Adrenal gland (tissue), 12 donors: ENCODE measurements around the gene NXNL2. TPM values are rescaled to one million over a fixed set of nuclear protein-coding genes. Genes with fewer than 3 reads are reported as not detected.

Experiments used
- DNase-seq, 7 donors: peaks; one replicate each; pipeline ENCODE4 v3.0.0-alpha.2; 2019 to 2020
- H3K27ac ChIP-seq, 5 donors: fragments of 200-600 bp; sonication (generic) in 4 of 5; 1 replicate in 3 of 5; 2 replicates in 2 of 5; pipeline versions ENCODE4 v1.5.1 to v1.8.0; 2016 to 2020; ENCODE audit warnings: mild to moderate bottlenecking in 1 of 5
- H3K27me3 ChIP-seq: fragments of 200-600 bp; 2 replicates; pipeline ENCODE4 v1.8.0; 2021
- H3K36me3 ChIP-seq, 2 donors: fragments of 200-600 bp; replicated peaks in 1 of 2; 1 replicate in 1 of 2; 2 replicates in 1 of 2; pipeline versions ENCODE4 v1.5.1 to v1.8.0; 2018 to 2022
- H3K4me1 ChIP-seq, 2 donors: fragments of 200-600 bp; replicated peaks in 1 of 2; 1 replicate in 1 of 2; 2 replicates in 1 of 2; pipeline versions ENCODE4 v1.5.1 to v1.8.0; 2018 to 2021
- H3K4me3 ChIP-seq, 4 donors: fragments of 200-600 bp; sonication (generic) in 3 of 4; one replicate each; pipeline ENCODE4 v1.5.1; 2016 to 2018
- H3K9me3 ChIP-seq, 3 donors: fragments of 200-600 bp; sonication (generic) in 1 of 3; replicated peaks in 1 of 3; 1 replicate in 2 of 3; 2 replicates in 1 of 3; pipeline versions ENCODE4 v1.5.1 to v1.8.0; 2016 to 2021
- POLR2A ChIP-seq, 2 donors: fragments of 450-650 bp; IDR thresholded peaks; one replicate each; pipeline ENCODE4 v1.6.1; 2017; ENCODE audit warnings: antibody characterized with exemption in 2 of 2, mild to moderate bottlenecking in 2 of 2, moderate library complexity in 1 of 2
- WGBS, 4 donors: extraction: QIAGEN DNeasy Blood & Tissue Kit in 2 of 4; methylation state at CpG; one replicate each; pipeline versions ENCODE4 v1.1.5 to v1.1.7; 2013 to 2017; 5-methylcytosine and 5-hydroxymethylcytosine counted together
- intact Hi-C, 2 donors: fragments of 100-400 bp; cut with DNase I; formaldehyde crosslinking; loops; one replicate each; pipeline versions ENCODE4 v1.14.1 to v1.15.0; 2022 to 2023
- polyA plus RNA-seq, 3 donors: library from polyadenylated mRNA; stranded (reverse); fragments of 200-250 nt in 2 of 3; fragments of 350-450 nt in 1 of 3; fragmentation: Illumina TruSeq in 1 of 3; extraction: RNeasy Lipid Tissue Mini Kit (QIAGEN cat#74804) in 1 of 3; gene quantifications; one replicate each; pipeline ENCODE4 v1.2.3, GENCODE V29; 2013 to 2014
- total RNA-seq, 9 donors: library from RNA; depleted of rRNA in 4 of 9; stranded (reverse); fragments of >200 nt in 4 of 9; fragments of 120-200 nt in 1 of 9; fragmentation: NEBNext Ultra II Directional in 1 of 9; extraction: Animal tissue kit (Norgen Biotek cat#: 25700) in 1 of 9; gene quantifications; one replicate each; pipeline versions ENCODE4 v1.1.0 to v1.2.4, GENCODE V29; 2013 to 2023
- TF ChIP-seq, protein P1 (sequence below), 6 experiments: fragments of 450-650 bp in 4 of 6; fragments of 200-600 bp in 2 of 6; sonication (generic) in 1 of 6; IDR thresholded peaks; 1 replicate in 5 of 6; 2 replicates in 1 of 6; pipeline versions ENCODE4 v1.5.1 to v1.8.0; 2016 to 2021; ENCODE audit warnings: antibody characterized with exemption in 6 of 6, mild to moderate bottlenecking in 2 of 6, moderate library complexity in 1 of 6
- donor health status: healthy with polysubstance abuse.
- donor health status: Bipolar disorder and iron deficiency.
- donor health status: DM: yes; HTN: yes; CAD: no.
- donor health status: DM: no; HTN: no; CAD: no.
- donor health status: DM: no; HTN: no; CAD: no.
- donor health status: DM: yes; HTN: yes; CAD: no.

Gene NXNL2
- total and polyA plus RNA-seq, 12 donors: 0.20 to 0.57 (median 0.41) TPM; not detected in 8

DNA sequence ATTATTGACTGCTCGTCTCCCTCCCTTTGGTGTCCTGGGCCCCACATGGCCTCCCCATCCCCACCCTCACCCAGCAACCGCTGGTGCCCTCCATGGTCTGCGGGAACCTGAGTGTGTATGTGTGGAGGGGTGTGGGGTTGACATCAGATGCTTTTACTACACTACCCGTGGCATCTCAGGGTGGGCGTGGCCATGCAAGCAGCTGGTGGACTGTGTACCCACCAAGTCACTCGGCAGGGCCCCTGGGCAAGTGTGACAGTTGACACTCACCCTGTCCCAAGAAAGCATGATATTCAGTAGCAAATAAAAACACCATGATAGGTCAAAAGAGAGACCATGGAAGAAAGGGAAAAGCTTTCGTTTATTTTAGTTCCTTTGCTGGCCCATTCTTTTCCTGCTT, 7.4 kb upstream of the NXNL2 start:
- Histone ChIP-seq H3K27ac (no peak overlapping the region), H3K4me1 (no peaks in the 10 kb centered on the region), H3K36me3 (no peaks in the 10 kb centered on the region), H3K9me3 (no peaks in the 10 kb centered on the region), H3K4me3 (no peak overlapping the region), H3K27me3 (no peaks in the 10 kb centered on the region)
- no peak for DNase-seq
- 83 to 90% (median 88%) methylated on average over 7 of the region's 7 CpGs for WGBS, 4 donors
- intact Hi-C loops: no loop called here
- TF ChIP-seq, protein P1, sequence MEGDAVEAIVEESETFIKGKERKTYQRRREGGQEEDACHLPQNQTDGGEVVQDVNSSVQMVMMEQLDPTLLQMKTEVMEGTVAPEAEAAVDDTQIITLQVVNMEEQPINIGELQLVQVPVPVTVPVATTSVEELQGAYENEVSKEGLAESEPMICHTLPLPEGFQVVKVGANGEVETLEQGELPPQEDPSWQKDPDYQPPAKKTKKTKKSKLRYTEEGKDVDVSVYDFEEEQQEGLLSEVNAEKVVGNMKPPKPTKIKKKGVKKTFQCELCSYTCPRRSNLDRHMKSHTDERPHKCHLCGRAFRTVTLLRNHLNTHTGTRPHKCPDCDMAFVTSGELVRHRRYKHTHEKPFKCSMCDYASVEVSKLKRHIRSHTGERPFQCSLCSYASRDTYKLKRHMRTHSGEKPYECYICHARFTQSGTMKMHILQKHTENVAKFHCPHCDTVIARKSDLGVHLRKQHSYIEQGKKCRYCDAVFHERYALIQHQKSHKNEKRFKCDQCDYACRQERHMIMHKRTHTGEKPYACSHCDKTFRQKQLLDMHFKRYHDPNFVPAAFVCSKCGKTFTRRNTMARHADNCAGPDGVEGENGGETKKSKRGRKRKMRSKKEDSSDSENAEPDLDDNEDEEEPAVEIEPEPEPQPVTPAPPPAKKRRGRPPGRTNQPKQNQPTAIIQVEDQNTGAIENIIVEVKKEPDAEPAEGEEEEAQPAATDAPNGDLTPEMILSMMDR (IDR thresholded peaks at IDR 0.05): no peak
- no peak for TF ChIP-seq POLR2A (IDR thresholded peaks at IDR 0.05)

DNA sequence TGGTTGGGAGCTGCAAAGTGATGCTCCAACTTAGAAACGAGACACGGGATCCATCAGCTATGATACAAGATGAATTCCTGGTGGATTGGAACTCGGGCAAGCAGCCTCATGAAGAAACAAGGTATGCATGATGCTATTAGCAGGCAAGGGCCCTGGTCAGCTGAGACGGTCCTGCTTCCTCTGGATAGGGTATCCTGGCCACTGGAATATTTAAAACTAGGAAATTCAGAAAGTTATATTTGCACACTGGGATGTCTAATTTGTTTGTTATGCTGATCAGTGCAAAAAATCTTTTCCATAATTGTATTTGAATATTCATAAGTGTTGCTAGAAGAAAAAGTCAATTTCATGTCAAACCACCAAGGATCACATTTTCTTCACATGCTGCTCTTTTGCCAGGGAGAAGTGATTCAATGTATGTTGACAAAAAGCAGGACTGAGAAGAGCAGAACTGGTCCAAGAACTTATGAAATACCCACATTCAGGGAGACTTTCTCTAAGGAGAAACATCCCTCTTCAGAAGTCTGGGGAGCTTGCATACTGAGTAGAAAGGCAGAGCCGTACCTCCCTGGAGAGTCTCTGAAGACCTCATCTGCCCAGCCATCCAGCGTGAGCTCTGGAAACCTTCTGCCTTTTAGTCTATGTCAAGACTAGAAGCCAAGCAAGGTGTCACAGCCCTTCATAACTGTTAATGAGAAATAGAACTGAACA, 6.7 kb upstream of the NXNL2 start:
- no peaks in the 10 kb centered on the region for H3K4me1 ChIP-seq
- H3K9me3 ChIP-seq: no peaks in the 10 kb centered on the region
- H3K27ac ChIP-seq: no peak overlapping the region
- DNase-seq: no peak
- no peak for TF ChIP-seq POLR2A (IDR thresholded peaks at IDR 0.05)
- TF ChIP-seq, protein P1 (IDR thresholded peaks at IDR 0.05): no peak
- no peak overlapping the region for H3K4me3 ChIP-seq
- intact Hi-C loops: no loop called here
- no peaks in the 10 kb centered on the region for H3K27me3 ChIP-seq
- 89 to 93% (median 92%) methylated on average over 6 of the region's 6 CpGs for WGBS, 4 donors
- no peaks in the 10 kb centered on the region for H3K36me3 ChIP-seq

DNA sequence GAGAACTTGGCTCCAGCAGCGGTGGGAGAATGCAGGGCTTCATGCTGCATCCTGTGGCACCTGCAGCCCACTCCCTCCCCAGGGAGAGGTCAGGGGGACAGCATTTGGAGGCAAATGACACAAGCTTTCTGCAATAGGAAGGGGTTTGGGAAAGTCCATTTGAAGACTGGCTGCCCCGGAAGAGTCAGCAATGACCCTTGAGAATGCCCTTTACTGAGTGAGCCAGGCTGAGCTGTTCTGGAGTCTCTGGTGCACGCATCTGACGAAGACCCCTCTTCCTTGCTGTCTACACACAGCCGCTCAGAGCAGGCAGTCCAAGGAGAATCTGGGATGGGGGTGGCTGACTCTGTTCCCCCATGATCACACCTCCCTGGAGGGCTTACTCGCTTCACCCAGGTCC, 5.5 kb upstream of the NXNL2 start:
- Histone ChIP-seq H3K27ac (no peak overlapping the region), H3K9me3 (no peaks in the 10 kb centered on the region), H3K4me3 (no peak overlapping the region), H3K4me1 (no peaks in the 10 kb centered on the region), H3K36me3 (no peaks in the 10 kb centered on the region), H3K27me3 (no peaks in the 10 kb centered on the region)
- intact Hi-C loops: no loop called here
- TF ChIP-seq, protein P1 (IDR thresholded peaks at IDR 0.05): no peak
- no peak for TF ChIP-seq POLR2A (IDR thresholded peaks at IDR 0.05)
- DNase-seq: no peak
- WGBS, 4 donors: 92 to 99% (median 95%) methylated on average over 6 of the region's 6 CpGs

DNA sequence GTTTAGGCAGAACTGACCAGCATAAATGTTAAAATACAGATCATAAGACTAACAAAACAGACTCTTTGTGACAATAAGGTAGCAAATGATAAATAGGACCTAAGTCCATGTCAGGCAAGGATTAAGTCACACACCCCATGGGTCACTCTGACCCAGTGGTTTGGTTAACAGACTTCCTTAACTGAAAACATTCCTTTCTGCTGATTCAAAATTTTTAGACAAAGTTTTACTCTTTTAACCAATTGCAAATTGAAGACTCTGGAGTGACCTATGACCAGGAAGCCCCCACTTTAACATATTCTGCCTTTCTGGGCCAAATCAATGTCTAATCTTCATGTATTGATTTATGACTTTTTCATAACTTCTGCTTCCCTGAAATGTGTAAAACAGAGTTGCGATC, 4.9 kb upstream of the NXNL2 start:
- peak in 1 of 7 donors; percentile 12 for DNase-seq
- intact Hi-C loops: no loop called here
- Histone ChIP-seq H3K27me3 (no peaks in the 10 kb centered on the region), H3K36me3 (no peaks in the 10 kb centered on the region), H3K27ac (peak overlapping the region in 1 of 5 donors; percentile 16), H3K4me3 (no peak overlapping the region), H3K4me1 (peaks cover under 1% of the 10 kb centered on the region in 2 donors), H3K9me3 (no peaks in the 10 kb centered on the region)
- WGBS, 4 donors: 55 to 74% (median 65%) methylated on average over 1 of the region's 1 CpG
- TF ChIP-seq POLR2A (IDR thresholded peaks at IDR 0.05): no peak
- TF ChIP-seq, protein P1 (IDR thresholded peaks at IDR 0.05): no peak
